Left cardiac atrium (tissue), 4 donors: ENCODE results near the gene PPP2R2C. TPM values are rescaled to one million over a fixed set of nuclear protein-coding genes. Genes with fewer than 3 reads are reported as not detected.

Source experiments
- ATAC-seq, 2 donors: fragments of 200-7000 bp; cut with Tn5 transposase; one replicate each; pipeline ENCODE4 v1.9.1; 2020; ENCODE audit warnings: mild to moderate bottlenecking in 2 of 2, moderate library complexity in 2 of 2
- DNase-seq: peaks from one replicate; pipeline ENCODE4 v3.0.0-alpha.2; 2020
- intact Hi-C, 2 donors: fragments of 100-400 bp; cut with DNase I; formaldehyde crosslinking; loops; one replicate each; pipeline versions ENCODE4 v1.14.1 to v1.15.1; 2022 to 2023
- total RNA-seq, 2 donors: library from RNA; stranded (reverse); fragmentation: NEBNext Ultra II Directional; extraction: Animal tissue kit (Norgen Biotek cat#: 25700); gene quantifications; one replicate each; pipeline ENCODE4 v1.2.1, GENCODE V29; 2021
- donor health status: DM: no; HTN: yes; CAD: no.
- donor health status: DM: no; HTN: yes; CAD: no; lungs with severe emphysema.
- donor health status: DM: yes; HTN: yes; CAD: no.
- donor health status: Dilated cardiomyopathy.

The PPP2R2C gene
- total RNA-seq, 2 donors from 2014 or later, result 4.8 to 5.2 TPM

- intact Hi-C loops, result no loop called here
- no peak for DNase-seq
- ATAC-seq, result no peak
These were observed 23.3 kb upstream of the PPP2R2C start for GRCh38 chr4:6495736-6496135.

GRCh38 chr4:6495296-6495590 lies 22.8 kb upstream of the PPP2R2C start:
- intact Hi-C loops, result no loop called here
- ATAC-seq, result no peak
- DNase-seq, result no peak

GRCh38 chr4:6494431-6495295 lies 22.2 kb upstream of the PPP2R2C start:
- no peak for DNase-seq
- intact Hi-C loops, result no loop called here
- no peak for ATAC-seq

- intact Hi-C loops, result no loop called here
- ATAC-seq (peak in 1 of 2 donors; percentile 54), DNase-seq (no peak)
These were observed 21.4 kb upstream of the PPP2R2C start for GRCh38 chr4:6493658-6494304.

GRCh38 chr4:6492861-6493657 lies 20.6 kb upstream of the PPP2R2C start:
- intact Hi-C loops, result no loop called here
- ATAC-seq (no peak), DNase-seq (no peak)

- intact Hi-C loops, result no loop called here
- no peak for ATAC-seq
- no peak for DNase-seq
These were observed 19.7 kb upstream of the PPP2R2C start for GRCh38 chr4:6492027-6492590.

GRCh38 chr4:6491235-6491634 lies 18.8 kb upstream of the PPP2R2C start:
- DNase-seq, result no peak
- intact Hi-C loops, result no loop called here
- ATAC-seq, result no peak

- intact Hi-C loops, result no loop called here
- no peak for ATAC-seq
- no peak for DNase-seq
These were observed 17.5 kb upstream of the PPP2R2C start for GRCh38 chr4:6489927-6490326.

- no peak for ATAC-seq
- intact Hi-C loops, result no loop called here
These were observed 15.1 kb upstream of the PPP2R2C start for GRCh38 chr4:6487466-6487865.

GRCh38 chr4:6480534-6481088 lies 8.2 kb upstream of the PPP2R2C start:
- ATAC-seq (no peak), DNase-seq (no peak)
- intact Hi-C loops, result no loop called here

More at GRCh38 chr4:6487466-6487865, 15.1 kb upstream of the PPP2R2C start:
- no peak for DNase-seq

- DNase-seq, result no peak
- intact Hi-C loops, result no loop called here
- no peak for ATAC-seq
These were observed 6.3 kb upstream of the PPP2R2C start for GRCh38 chr4:6478546-6479220.

GRCh38 chr4:6476893-6477292 lies 4.5 kb upstream of the PPP2R2C start:
- no peak for DNase-seq
- intact Hi-C loops, result no loop called here
- ATAC-seq, result no peak

- DNase-seq (no peak), ATAC-seq (no peak)
- intact Hi-C loops, result no loop called here
These were observed 3.1 kb upstream of the PPP2R2C start for GRCh38 chr4:6475492-6476020.

GRCh38 chr4:6474705-6475457 lies 2.5 kb upstream of the PPP2R2C start:
- intact Hi-C loops, result no loop called here
- no peak for ATAC-seq
- DNase-seq, result no peak

GRCh38 chr4:6474053-6474568 lies 1.7 kb upstream of the PPP2R2C start:
- no peak for DNase-seq
- intact Hi-C loops, result no loop called here
- no peak for ATAC-seq

GRCh38 chr4:6473264-6474052 lies 1.0 kb upstream of the PPP2R2C start:
- intact Hi-C loops, result no loop called here
- ATAC-seq, result no peak
- DNase-seq, result no peak

- DNase-seq, result no peak
- no peak for ATAC-seq
- intact Hi-C loops, result no loop called here
These were observed 417 bp downstream of the PPP2R2C start for GRCh38 chr4:6472008-6472386.
